HG03045 (cell line): ENCODE data around the gene ZBTB45.

Experiments used
- ATAC-seq: cut with Tn5 transposase; IDR thresholded peaks from one replicate; pipeline ENCODE4 v1.9.1; 2021; ENCODE audit warnings: mild to moderate bottlenecking, moderate library complexity; ENCODE audit not compliant: unreplicated experiment

Gene ZBTB45

DNA sequence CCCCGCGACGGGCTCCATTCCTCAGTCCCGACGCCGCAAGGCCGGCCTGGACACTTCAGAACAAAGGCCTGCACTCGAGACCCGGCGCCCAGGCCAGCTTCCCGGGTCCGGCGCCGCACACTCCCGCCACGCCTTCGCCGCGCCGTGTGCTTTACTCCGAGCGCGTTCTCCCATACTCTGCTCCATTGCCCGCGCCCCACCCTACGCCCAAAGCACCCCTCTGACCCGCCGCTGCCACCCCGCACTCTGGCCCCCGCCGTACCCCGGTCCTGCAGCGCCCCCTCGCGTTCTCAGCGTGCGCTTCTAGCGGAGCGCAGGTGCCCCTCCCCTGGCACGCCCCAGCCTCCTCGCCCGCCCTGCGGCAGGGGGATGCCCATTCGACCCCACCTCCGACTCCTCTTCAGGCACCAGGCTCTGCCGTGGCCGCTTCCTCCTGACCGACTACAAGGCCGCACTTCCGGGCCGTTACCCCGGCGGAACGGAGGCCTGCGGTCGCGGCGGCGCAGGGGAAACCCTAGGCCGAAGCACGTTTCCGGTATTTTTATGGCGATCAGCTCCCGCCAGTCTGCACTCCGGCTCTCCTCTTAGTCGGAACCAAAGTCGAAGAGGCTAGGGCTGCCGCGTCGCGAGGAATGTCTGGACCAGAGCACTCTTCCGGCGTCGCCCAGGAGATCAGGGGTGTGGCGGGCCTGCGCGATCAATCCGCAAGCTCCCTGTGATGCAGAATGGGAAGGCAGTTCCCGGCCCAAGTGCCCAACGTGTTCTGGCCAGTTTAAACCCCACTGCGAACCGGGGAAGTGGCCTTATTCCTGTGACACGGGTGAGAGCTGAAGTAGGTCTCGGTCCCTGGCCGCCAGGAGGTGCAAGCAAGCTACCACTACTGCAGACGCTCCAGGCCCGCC lies at the start of gene ZBTB45:
TSS of gene ZBTB45 (minus strand) at position 456 of the 902 bp plus-strand sequence. CDS start 2,137 bp downstream, outside the sequence.
- peak; percentile 83 for ATAC-seq

GRCh38 chr19:58568453-58569130 lies 49.0 kb upstream of the ZBTB45 start:
- no peak for ATAC-seq

DNA sequence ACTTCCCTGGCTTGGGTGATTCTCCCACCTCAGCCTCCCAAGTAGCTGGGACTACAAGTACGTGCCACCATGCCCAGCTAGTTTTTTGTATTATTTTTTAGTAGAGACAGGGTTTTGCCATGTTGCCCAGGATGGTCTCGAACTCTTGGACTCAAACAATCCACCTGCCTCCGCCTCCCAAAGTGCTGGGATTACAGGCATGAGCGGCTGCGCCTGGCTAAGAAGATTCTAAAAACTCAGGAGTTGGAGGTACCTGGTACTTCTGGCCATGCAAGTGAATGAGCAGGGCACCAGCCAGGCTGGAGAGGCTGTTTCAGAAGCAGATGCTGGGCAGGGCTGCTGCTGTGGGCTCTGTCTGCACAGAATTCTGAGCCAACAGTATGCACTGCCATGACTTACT lies 47.4 kb upstream of the ZBTB45 start:
- ATAC-seq = no peak

GRCh38 chr19:58563823-58564222 lies 44.2 kb upstream of the ZBTB45 start:
- ATAC-seq = no peak

- ATAC-seq = no peak
These were observed 43.5 kb upstream of the ZBTB45 start for GRCh38 chr19:58563034-58563573.

- no peak for ATAC-seq
These were observed 42.8 kb upstream of the ZBTB45 start for GRCh38 chr19:58562122-58563033.

- ATAC-seq = no peak
These were observed 41.9 kb upstream of the ZBTB45 start for GRCh38 chr19:58561373-58562121.

GRCh38 chr19:58560921-58561320 lies 41.3 kb upstream of the ZBTB45 start:
- ATAC-seq = no peak

- no peak for ATAC-seq
These were observed 40.6 kb upstream of the ZBTB45 start for GRCh38 chr19:58560007-58560887.

DNA sequence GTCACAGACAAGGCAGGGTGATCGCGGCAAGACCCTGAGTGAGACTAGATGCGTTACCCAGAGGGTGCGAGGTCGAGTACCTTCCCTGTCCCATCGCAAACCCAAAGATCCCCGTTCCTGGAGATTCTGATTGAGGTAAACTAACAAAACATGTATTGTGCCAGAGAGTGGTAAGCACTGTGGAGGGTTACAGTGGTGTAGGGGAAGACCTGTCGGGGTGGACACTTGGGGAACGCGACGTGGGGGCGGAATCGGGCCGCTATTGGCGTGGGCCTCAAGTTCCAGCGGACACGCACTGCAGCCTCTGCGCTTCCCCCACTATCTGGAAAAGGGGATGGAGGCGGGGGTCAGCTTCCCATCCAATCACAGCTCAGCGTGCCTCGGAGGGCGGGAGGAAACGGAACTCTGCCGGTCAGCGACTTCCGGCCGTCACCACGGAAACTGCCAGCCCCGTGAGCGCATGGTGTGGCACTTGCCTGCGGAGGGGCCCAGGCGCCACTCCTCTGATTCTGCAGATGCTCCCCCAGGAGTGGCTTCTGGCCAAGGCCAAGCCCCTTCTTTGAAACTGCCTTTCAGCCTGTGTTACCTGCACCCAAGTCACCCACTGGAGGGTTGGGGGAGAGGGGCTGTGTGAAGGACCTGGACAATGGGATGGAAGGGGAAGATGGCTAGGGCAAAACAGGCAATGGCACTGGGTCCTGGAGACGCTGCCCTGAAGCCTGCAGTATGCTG lies 39.8 kb upstream of the ZBTB45 start:
- ATAC-seq = peak; percentile 24

GRCh38 chr19:58558623-58559274 lies 39.1 kb upstream of the ZBTB45 start:
- ATAC-seq = peak; percentile 60

GRCh38 chr19:58558066-58558622 lies 38.5 kb upstream of the ZBTB45 start, which contains the start of gene UBE2M:
Gene UBE2M, minus strand, starts transcription at chr19:58558611. Its CDS starts 230 bp downstream, at chr19:58558381.
- peak; percentile 2 for ATAC-seq

GRCh38 chr19:58557221-58558065 lies 37.8 kb upstream of the ZBTB45 start:
- no peak for ATAC-seq

- ATAC-seq = no peak
These were observed 37.1 kb upstream of the ZBTB45 start for GRCh38 chr19:58556622-58557220.

DNA sequence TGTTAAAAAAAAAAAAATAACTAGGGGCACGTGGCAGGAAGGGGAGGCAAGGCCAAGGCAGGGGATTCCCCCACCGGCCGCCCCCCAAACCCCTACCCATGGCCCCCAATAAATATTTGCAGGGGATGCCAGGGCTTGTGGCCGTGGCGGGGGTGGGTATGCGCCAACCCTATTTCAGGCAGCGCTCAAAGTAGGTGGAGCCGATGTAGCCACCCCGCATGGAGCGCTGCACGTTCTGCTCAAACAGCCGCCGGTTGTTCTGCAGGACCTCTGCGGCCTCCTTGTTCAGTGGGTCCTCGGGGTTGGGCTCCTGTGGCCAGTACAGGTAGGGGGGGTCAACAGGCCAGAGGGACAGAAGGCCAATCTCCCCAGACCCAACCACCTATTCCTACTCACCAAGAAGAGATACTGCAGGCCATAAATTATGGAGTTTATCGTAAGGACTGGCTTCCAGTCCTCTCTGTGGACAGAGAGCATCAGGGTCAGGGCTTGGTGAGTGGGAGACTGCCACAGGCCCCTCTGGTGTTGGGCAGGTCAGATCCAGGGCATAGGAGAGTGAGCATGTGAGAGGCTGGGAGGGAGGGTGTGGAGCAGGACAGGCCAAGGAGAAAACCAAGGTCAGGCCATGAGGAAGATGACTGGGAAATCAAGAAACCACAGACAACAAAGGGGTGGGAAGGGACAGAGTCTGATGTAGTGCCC lies 36.5 kb upstream of the ZBTB45 start:
- no peak for ATAC-seq
